GM12891 (cell line): ENCODE results near the gene GDPD5.

ENCODE experiments used
- DNase-seq: peaks from one replicate; pipeline ENCODE4 v3.0.0; 2011; ENCODE audit warnings: low spot score; ENCODE audit not compliant: insufficient read length
- FAIRE-seq: peaks from 2 replicates; lab custom pipeline; 2011; peaks lifted over from hg19 to GRCh38; lab: Jason Lieb, UNC
- PAX5 ChIP-seq: IDR thresholded peaks from 2 replicates; pipeline ENCODE4 v1.6.1; 2011; ENCODE audit warnings: low read length, moderate library complexity, mild to moderate bottlenecking; ENCODE audit not compliant: insufficient read depth, severe bottlenecking
- POLR2A ChIP-seq: IDR thresholded peaks from 2 replicates; pipeline ENCODE4 v1.6.1; 2011; ENCODE audit warnings: low read depth, low read length, control low read depth
- POLR2AphosphoS5 ChIP-seq: IDR thresholded peaks from 2 replicates; pipeline ENCODE4 v1.6.1; 2011; ENCODE audit warnings: low read depth, low read length, control low read depth
- POU2F2 ChIP-seq: IDR thresholded peaks from 2 replicates; pipeline ENCODE4 v1.6.1; 2011; ENCODE audit warnings: low read depth, mild to moderate bottlenecking, control low read depth, low read length, moderate library complexity
- SPI1 ChIP-seq: IDR thresholded peaks from 2 replicates; pipeline ENCODE4 v1.6.1; 2011; ENCODE audit warnings: low read depth, low read length, control low read depth
- TAF1 ChIP-seq: IDR thresholded peaks from 2 replicates; pipeline ENCODE4 v1.6.1; 2011; ENCODE audit warnings: low read depth, low read length, control low read depth

The GDPD5 gene

GRCh38 chr11:75440960-75441803 lies 84.6 kb downstream of the GDPD5 start:
- no peak for FAIRE-seq
- TF ChIP-seq PAX5 (no peak), SPI1 (no peak)
- DNase-seq, result no peak

- DNase-seq, result no peak
- no peak for TF ChIP-seq POLR2AphosphoS5
- TF ChIP-seq POU2F2, result no peak
- TF ChIP-seq SPI1, result no peak
- no peak for TF ChIP-seq PAX5
- TF ChIP-seq POLR2A, result no peak
- no peak for TF ChIP-seq TAF1
- FAIRE-seq, result no peak
Measured at GRCh38 chr11:75439495-75440120, 86.1 kb downstream of the GDPD5 start.

- no peak for TF ChIP-seq TAF1
- no peak for TF ChIP-seq PAX5
- no peak for TF ChIP-seq SPI1
- TF ChIP-seq POLR2A, result no peak
- no peak for TF ChIP-seq POU2F2
- TF ChIP-seq POLR2AphosphoS5, result no peak
- no peak for FAIRE-seq
- DNase-seq, result no peak
Measured at GRCh38 chr11:75439026-75439425, 86.7 kb downstream of the GDPD5 start.

- FAIRE-seq (no peak), DNase-seq (no peak)
- TF ChIP-seq PAX5 (no peak), SPI1 (no peak), POLR2AphosphoS5 (no peak), TAF1 (no peak), POLR2A (no peak), POU2F2 (no peak)
Measured at GRCh38 chr11:75437966-75438659, 87.6 kb downstream of the GDPD5 start.

GRCh38 chr11:75436806-75437205 lies 88.9 kb downstream of the GDPD5 start:
- no peak for FAIRE-seq
- DNase-seq, result no peak
- TF ChIP-seq SPI1 (no peak), TAF1 (no peak), POU2F2 (no peak), POLR2AphosphoS5 (no peak), PAX5 (no peak), POLR2A (no peak)

GRCh38 chr11:75435571-75435925 lies 90.2 kb downstream of the GDPD5 start:
- DNase-seq, result no peak
- TF ChIP-seq POLR2AphosphoS5, result no peak
- TF ChIP-seq SPI1, result no peak
- no peak for TF ChIP-seq POLR2A
- no peak for TF ChIP-seq POU2F2
- TF ChIP-seq TAF1, result no peak
- TF ChIP-seq PAX5, result no peak
- no peak for FAIRE-seq

GRCh38 chr11:75434886-75435570 lies 90.7 kb downstream of the GDPD5 start:
- DNase-seq, result no peak
- no peak for FAIRE-seq
- TF ChIP-seq TAF1, result no peak
- TF ChIP-seq PAX5, result no peak
- TF ChIP-seq POLR2A, result no peak
- no peak for TF ChIP-seq POLR2AphosphoS5
- no peak for TF ChIP-seq SPI1
- no peak for TF ChIP-seq POU2F2

GRCh38 chr11:75434051-75434450 lies 91.7 kb downstream of the GDPD5 start:
- DNase-seq, result no peak
- TF ChIP-seq POU2F2, result no peak
- TF ChIP-seq POLR2A, result no peak
- TF ChIP-seq SPI1, result no peak
- TF ChIP-seq PAX5, result no peak
- TF ChIP-seq POLR2AphosphoS5, result no peak
- TF ChIP-seq TAF1, result no peak
- FAIRE-seq, result no peak

GRCh38 chr11:75433443-75433842 lies 92.3 kb downstream of the GDPD5 start:
- DNase-seq (no peak), FAIRE-seq (no peak)
- TF ChIP-seq POLR2AphosphoS5, result no peak
- no peak for TF ChIP-seq POLR2A
- TF ChIP-seq PAX5, result no peak
- TF ChIP-seq POU2F2, result no peak
- no peak for TF ChIP-seq SPI1
- no peak for TF ChIP-seq TAF1
